A673 (cell line): ENCODE data around the gene RABGGTA. TPM values are rescaled to one million over a fixed set of nuclear protein-coding genes. Genes with fewer than 3 reads are reported as not detected.

ENCODE experiments used
- BruUV-seq: library from RNA; stranded (reverse); fragments of 400-500 nt; replicated peaks from 2 replicates; lab custom pipeline; 2021; lab: Mats Ljungman, UMichigan
- CTCF ChIA-PET: fragments of 300-600 bp; sonication (Branson Sonifier 250); formaldehyde crosslinking; loops from one replicate; lab custom pipeline; 2022; ENCODE audit warnings: antibody characterized with exemption; lab: Charles Lee
- POLR2A ChIA-PET: fragments of 300-600 bp; sonication (Branson Sonifier 250); formaldehyde crosslinking; loops from one replicate; lab custom pipeline; 2022; ENCODE audit warnings: antibody characterized with exemption; ENCODE audit not compliant: low non-redundant PET; lab: Charles Lee
- DNase-seq: peaks from one replicate; pipeline ENCODE4 v3.0.0-alpha.2; 2015; ENCODE audit warnings: low spot score
- H3K27ac ChIP-seq: fragments of 200-600 bp; sonication (generic); 2 replicates; pipeline ENCODE4 v1.5.1; 2016; ENCODE audit warnings: mixed run types, low read depth, mild to moderate bottlenecking, mixed read lengths, antibody characterized with exemption, low read length; ENCODE audit not compliant: poor library complexity, severe bottlenecking
- H3K27me3 ChIP-seq: fragments of 200-600 bp; sonication (generic); replicated peaks from 2 replicates; pipeline ENCODE4 v1.6.1; 2017; ENCODE audit warnings: mixed run types, low read depth, mild to moderate bottlenecking, mixed read lengths, antibody characterized with exemption, low read length; ENCODE audit not compliant: insufficient read depth, poor library complexity
- H3K36me3 ChIP-seq: fragments of 200-600 bp; sonication (generic); 2 replicates; pipeline ENCODE4 v1.6.1; 2016; ENCODE audit warnings: mixed run types, mild to moderate bottlenecking, mixed read lengths, antibody characterized with exemption, low read length; ENCODE audit not compliant: insufficient read depth, poor library complexity, severe bottlenecking
- H3K4me1 ChIP-seq: fragments of 200-600 bp; sonication (generic); 2 replicates; pipeline ENCODE4 v1.6.1; 2017; ENCODE audit warnings: mixed run types, mild to moderate bottlenecking, mixed read lengths, antibody characterized with exemption, low read length; ENCODE audit not compliant: insufficient read depth, poor library complexity, severe bottlenecking
- H3K4me3 ChIP-seq: fragments of 200-600 bp; sonication (generic); 2 replicates; pipeline ENCODE4 v1.5.1; 2016; ENCODE audit warnings: low read depth, mixed run types, mild to moderate bottlenecking, mixed read lengths, low read length; ENCODE audit not compliant: poor library complexity, severe bottlenecking
- H3K9me3 ChIP-seq: fragments of 200-600 bp; sonication (generic); 2 replicates; pipeline ENCODE4 v1.6.1; 2016; ENCODE audit warnings: mixed run types, low read depth, mild to moderate bottlenecking, mixed read lengths, antibody characterized with exemption, low read length; ENCODE audit not compliant: poor library complexity, severe bottlenecking
- CTCF ChIP-seq: fragments of 300-800, 200-600 bp; sonication (generic); conservative IDR thresholded peaks from 2 replicates; pipeline ENCODE4 v1.5.1; 2017; ENCODE audit warnings: low read depth, mild to moderate bottlenecking, antibody characterized with exemption, low read length, moderate library complexity, mixed read lengths
- EZH2 ChIP-seq: fragments of 200-600 bp; sonication (generic); IDR thresholded peaks from 2 replicates; pipeline ENCODE4 v1.6.1; 2017; ENCODE audit warnings: borderline replicate concordance, low read depth, mild to moderate bottlenecking, mixed read lengths, antibody characterized with exemption, low read length; ENCODE audit not compliant: poor library complexity, severe bottlenecking
- intact Hi-C: fragments of 100-400 bp; cut with micrococcal nuclease; formaldehyde crosslinking; loops from one replicate; pipeline ENCODE4 v1.10.0; 2022; ENCODE audit not compliant: unreplicated experiment
- total RNA-seq: library from RNA; stranded (reverse); gene quantifications from 2 replicates; pipeline ENCODE4 v1.2.3, GENCODE V29; 2021

RABGGTA gene
- total RNA-seq, 1 experiment from 2014 or later, result 22.2 TPM

DNA sequence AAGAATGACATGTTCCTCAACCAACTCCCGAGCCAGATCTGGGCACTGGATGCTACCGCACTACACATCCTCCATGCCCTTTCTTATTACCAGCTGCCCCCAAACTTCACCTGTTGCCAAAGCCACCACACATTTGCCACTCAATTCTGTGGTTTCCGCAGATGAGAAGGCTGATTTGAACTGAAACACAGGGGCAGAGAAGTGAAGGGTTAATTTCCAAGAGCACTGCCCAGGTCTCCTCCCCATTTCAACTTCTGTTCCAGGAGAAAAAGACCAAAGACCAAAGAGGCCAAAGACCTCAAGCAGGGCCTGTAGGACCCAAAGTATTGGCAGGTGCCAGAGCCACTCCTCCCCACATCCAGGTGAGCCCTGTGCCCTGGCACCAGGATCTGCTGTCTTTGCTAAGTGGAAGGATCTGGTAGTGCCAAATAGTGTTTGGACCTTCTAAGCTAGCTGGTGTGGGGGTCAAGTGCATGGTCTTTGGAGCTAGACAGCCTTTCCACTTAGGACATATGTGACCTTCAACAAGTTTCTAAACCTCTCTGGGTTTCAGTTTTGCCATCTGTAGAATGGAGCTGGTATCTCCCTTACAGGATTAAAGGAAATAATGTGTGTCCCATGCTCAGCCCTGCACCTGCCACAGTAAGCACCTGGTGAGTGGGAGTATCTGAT lies 20.2 kb upstream of the RABGGTA start:
- no peak overlapping the region for H3K4me3 ChIP-seq
- POLR2A ChIA-PET, result no interaction called here
- no peak for TF ChIP-seq CTCF
- no peak for TF ChIP-seq EZH2
- H3K9me3 ChIP-seq, result no peaks in the 10 kb centered on the region
- no peaks in the 10 kb centered on the region for H3K27me3 ChIP-seq
- no peak for DNase-seq
- BruUV-seq, result no TSS peak
- intact Hi-C loops, result no loop called here
- CTCF ChIA-PET, result no interaction called here
- no peaks in the 10 kb centered on the region for H3K4me1 ChIP-seq
- no peaks in the 10 kb centered on the region for H3K36me3 ChIP-seq
- H3K27ac ChIP-seq, result no peak overlapping the region

DNA sequence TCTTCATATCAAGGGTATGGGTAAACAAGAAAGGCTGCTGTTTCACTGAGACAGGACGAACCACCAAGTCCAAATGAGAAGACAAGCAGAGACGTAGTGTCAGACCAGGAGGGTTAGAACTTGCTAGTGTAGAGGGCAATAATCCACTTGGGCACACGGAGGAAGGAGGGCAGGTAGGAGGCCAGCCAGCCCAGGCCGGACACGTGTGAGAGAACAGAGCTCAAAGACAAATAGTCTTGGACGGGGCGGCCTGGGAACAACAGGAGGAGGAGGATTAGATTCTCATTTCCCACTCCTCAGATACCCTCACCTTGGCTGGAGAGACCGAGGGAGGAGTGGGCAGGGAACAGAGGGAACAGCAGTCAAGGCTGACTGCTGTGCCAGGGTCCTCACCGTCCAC lies 19.3 kb upstream of the RABGGTA start:
- H3K27me3 ChIP-seq, result no peaks in the 10 kb centered on the region
- no peak overlapping the region for H3K27ac ChIP-seq
- H3K36me3 ChIP-seq, result no peaks in the 10 kb centered on the region
- H3K4me1 ChIP-seq, result no peaks in the 10 kb centered on the region
- BruUV-seq, result no TSS peak
- H3K4me3 ChIP-seq, result no peak overlapping the region
- TF ChIP-seq CTCF (no peak), EZH2 (no peak)
- intact Hi-C loops, result no loop called here
- no peaks in the 10 kb centered on the region for H3K9me3 ChIP-seq
- ChIA-PET CTCF (no interaction called here), POLR2A (no interaction called here)
- no peak for DNase-seq

- Histone ChIP-seq H3K36me3 (no peaks in the 10 kb centered on the region), H3K4me1 (no peaks in the 10 kb centered on the region), H3K4me3 (no peak overlapping the region), H3K27ac (no peak overlapping the region), H3K9me3 (no peaks in the 10 kb centered on the region), H3K27me3 (no peaks in the 10 kb centered on the region)
- ChIA-PET CTCF (interaction anchor here (0.6 kb wide), 1 partner anchor 58 kb away, joined by 4 read pairs; no protein-coding TSS in a partner anchor), POLR2A (no interaction called here)
- TF ChIP-seq EZH2 (no peak), CTCF (no peak)
- DNase-seq, result no peak
- intact Hi-C loops, result no loop called here
- BruUV-seq, result no TSS peak
Measured at GRCh38 chr14:24289649-24290280, 18.4 kb upstream of the RABGGTA start.
